Loucy (cell line): ENCODE measurements around the gene SMG9.

ENCODE experiments used
- CTCF ChIP-seq: fragments of 200-600 bp; sonication (generic); conservative IDR thresholded peaks from 2 replicates; pipeline ENCODE4 v1.5.1; 2014; ENCODE audit warnings: mild to moderate bottlenecking, antibody characterized with exemption, low read length
- EZH2phosphoT487 ChIP-seq: fragments of 200-600 bp; IDR thresholded peaks from 2 replicates; pipeline ENCODE4 v1.6.1; 2018; ENCODE audit warnings: antibody characterized with exemption, mild to moderate bottlenecking, moderate library complexity, borderline replicate concordance

GRCh38 chr19:43752287-43752875 is 2.4 kb downstream of the SMG9 start:
- TF ChIP-seq CTCF, result no peak
- TF ChIP-seq EZH2phosphoT487, result no peak
